Measurements from ENCODE around the gene VWDE.

DNA sequence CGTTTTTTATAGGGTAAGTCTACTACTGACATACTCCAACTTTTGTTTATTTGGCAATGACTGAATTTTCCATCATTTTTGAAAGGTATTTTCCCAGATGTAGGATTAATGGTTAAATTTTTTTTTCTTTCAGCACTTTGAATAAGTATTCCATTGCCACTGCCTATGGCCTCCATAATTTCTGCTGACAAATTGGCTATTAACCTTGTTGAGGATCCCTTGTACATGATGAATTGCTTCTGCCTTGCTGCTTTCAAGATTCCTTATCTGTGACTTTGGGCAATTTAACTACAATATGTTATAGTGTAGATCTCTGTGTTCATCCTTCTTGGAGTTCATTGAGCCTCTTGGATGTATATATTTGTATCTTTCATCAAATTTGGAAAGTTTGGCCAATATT is 21.6 kb upstream of the VWDE start:
- TF ChIP-seq MTA3 (IDR thresholded peaks at IDR 0.05; ENCODE audit: borderline replicate concordance, low read length) (no peak), BRCA1 (IDR thresholded peaks at IDR 0.05; ENCODE audit: low read depth, low read length) (no peak), EZH2 (IDR thresholded peaks at IDR 0.05; ENCODE audit: borderline replicate concordance, control insufficient read depth, low read depth, low read length) (no peak), POLR2AphosphoS5 (IDR thresholded peaks at IDR 0.05; ENCODE audit: low read length) (no peak), EP300 (IDR thresholded peaks at IDR 0.05; ENCODE audit: borderline replicate concordance in 1 of 2, control insufficient read depth in 1 of 2, low read depth in 2 of 2, low read length in 2 of 2) (no peak), SUZ12 (IDR thresholded peaks at IDR 0.05; ENCODE audit: unreplicated experiment) (no peak)

Data from GM12878 (cell line).